Adrenal gland (tissue), 5 donors: ENCODE data around the gene MYO9B.

Source experiments
- POLR2A ChIP-seq, 2 donors: fragments of 450-650 bp; IDR thresholded peaks; one replicate each; pipeline ENCODE4 v1.6.1; 2017; ENCODE audit warnings: antibody characterized with exemption in 2 of 2, mild to moderate bottlenecking in 2 of 2, moderate library complexity in 1 of 2
- TF ChIP-seq, protein P1 (sequence below), 6 experiments: fragments of 450-650 bp in 4 of 6; fragments of 200-600 bp in 2 of 6; sonication (generic) in 1 of 6; IDR thresholded peaks; 1 replicate in 5 of 6; 2 replicates in 1 of 6; pipeline versions ENCODE4 v1.5.1 to v1.8.0; 2016 to 2021; ENCODE audit warnings: antibody characterized with exemption in 6 of 6, mild to moderate bottlenecking in 2 of 6, moderate library complexity in 1 of 6
- donor health status: DM: no; HTN: no; CAD: no.

DNA sequence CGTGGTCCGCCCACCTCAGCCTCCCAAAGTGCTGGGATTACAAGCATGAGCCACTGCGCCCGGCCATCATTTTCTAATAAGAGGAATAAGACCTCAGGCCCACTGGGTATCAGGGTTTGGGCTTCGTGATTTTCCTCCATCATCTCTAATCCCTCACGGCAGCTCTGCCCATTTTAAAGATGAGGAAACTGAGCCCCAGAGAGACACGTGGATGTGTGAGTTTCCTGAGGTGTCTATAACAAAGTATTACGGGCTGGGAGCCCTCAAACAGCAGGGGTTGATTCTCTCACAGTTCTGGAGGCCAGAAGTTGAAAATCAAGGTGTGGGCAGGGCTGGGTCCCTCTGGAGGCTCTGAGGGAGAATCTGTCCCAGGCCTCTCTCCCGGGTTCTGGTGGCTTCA is 33.7 kb downstream of the MYO9B start:
- TF ChIP-seq POLR2A (IDR thresholded peaks at IDR 0.05), result no peak
- TF ChIP-seq, protein P1, sequence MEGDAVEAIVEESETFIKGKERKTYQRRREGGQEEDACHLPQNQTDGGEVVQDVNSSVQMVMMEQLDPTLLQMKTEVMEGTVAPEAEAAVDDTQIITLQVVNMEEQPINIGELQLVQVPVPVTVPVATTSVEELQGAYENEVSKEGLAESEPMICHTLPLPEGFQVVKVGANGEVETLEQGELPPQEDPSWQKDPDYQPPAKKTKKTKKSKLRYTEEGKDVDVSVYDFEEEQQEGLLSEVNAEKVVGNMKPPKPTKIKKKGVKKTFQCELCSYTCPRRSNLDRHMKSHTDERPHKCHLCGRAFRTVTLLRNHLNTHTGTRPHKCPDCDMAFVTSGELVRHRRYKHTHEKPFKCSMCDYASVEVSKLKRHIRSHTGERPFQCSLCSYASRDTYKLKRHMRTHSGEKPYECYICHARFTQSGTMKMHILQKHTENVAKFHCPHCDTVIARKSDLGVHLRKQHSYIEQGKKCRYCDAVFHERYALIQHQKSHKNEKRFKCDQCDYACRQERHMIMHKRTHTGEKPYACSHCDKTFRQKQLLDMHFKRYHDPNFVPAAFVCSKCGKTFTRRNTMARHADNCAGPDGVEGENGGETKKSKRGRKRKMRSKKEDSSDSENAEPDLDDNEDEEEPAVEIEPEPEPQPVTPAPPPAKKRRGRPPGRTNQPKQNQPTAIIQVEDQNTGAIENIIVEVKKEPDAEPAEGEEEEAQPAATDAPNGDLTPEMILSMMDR (IDR thresholded peaks at IDR 0.05), result no peak
